Astrocyte (in vitro differentiated cells and primary cell): ENCODE results near the gene PACRG.

Source experiments
- CTCF ChIP-seq: IDR thresholded peaks from 2 replicates; pipeline ENCODE4 v1.5.1; 2011; ENCODE audit warnings: low read depth, mild to moderate bottlenecking, inconsistent platforms, low read length, moderate library complexity; ENCODE audit not compliant: insufficient read depth
- EZH2 ChIP-seq: IDR thresholded peaks from 2 replicates; pipeline ENCODE4 v1.6.1; 2012; ENCODE audit warnings: mild to moderate bottlenecking, low read length, inconsistent platforms; ENCODE audit not compliant: insufficient read depth

- TF ChIP-seq CTCF (no peak), EZH2 (no peak)
Observed at GRCh38 chr6:163094881-163095280, 367.1 kb downstream of the PACRG start.
